ENCODE data around the gene ATXN2. TPM values are rescaled to one million over a fixed set of nuclear protein-coding genes. Genes with fewer than 3 reads are reported as not detected.
"Not testable (repeated sequence)": the region's sequence is repeated elsewhere in the genome, so short reads cannot be mapped to it uniquely, and the experiment has no call there.

The ATXN2 gene
- polyA plus RNA-seq, 4 donors: 67.8 to 92.8 (median 83.5) TPM

DNA sequence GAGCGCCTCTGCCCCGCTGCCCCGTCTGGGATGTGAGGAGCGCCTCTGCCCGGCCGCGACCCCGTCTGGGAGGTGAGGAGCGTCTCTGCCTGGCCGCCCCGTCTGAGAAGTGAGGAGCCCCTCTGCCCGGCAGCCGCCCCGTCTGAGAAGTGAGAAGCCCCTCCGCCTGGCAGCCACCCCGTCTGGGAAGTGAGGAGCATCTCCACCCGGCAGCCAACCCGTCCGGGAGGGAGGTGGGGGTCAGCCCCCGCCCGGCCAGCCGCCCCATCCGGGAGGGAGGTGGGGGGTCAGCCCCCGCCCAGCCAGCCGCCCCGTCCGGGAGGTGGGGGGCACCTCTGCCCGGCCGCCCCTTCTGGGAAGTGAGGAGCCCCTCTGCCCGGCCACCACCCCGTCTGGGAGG, 91.9 kb downstream of the ATXN2 start:
- DNase-seq (ENCODE audit: low read depth in 4 of 4, low spot score in 3 of 4): not testable (repeated sequence)

GRCh38 chr12:111506260-111506659, 92.9 kb downstream of the ATXN2 start:
- DNase-seq (ENCODE audit: low read depth in 4 of 4, low spot score in 3 of 4): no peak

DNA sequence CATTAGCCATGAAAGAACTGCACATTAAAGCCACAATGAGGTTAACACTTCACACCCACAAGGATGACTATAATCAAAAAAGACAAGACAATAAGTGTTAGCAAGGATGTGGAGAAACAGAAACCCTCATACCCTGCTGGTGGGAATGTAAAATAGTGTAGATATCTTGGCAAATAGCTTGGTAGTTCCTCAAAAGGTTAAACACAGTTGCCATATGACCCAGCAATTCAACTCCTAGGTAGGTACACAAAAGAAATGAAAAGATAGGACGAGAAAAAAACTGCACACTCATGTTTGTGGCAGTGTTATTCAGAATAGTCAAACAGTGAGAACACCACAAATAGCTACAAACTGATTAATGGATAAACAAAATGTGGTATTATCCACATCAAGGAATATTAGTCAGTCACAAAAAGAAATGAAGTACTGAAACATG, 93.5 kb downstream of the ATXN2 start:
- no peak for DNase-seq (ENCODE audit: low read depth in 4 of 4, low spot score in 3 of 4)

GRCh38 chr12:111503116-111503515, 96.0 kb downstream of the ATXN2 start:
- peak in 1 of 4 donors; percentile 1 for DNase-seq (ENCODE audit: low read depth in 4 of 4, low spot score in 3 of 4)

DNA sequence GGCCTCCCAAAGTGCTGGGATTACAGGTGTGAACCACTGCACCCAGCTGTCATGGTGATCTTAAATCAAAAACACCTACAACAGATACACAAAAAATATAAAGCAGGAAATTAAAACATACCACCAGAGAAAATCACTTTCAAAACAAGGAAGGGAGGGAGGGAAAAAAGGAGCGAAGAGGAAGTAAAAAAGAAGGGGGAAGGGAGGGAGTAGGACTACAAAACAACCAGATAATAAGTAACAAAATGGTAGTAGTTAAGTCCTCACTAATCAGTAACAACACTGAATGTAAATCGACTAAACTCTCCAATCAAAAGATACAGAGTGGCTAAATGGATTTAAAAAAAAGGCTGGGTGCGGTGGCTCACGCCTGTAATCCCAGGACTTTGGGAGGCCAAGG, 104.4 kb downstream of the ATXN2 start:
- no peak for DNase-seq (ENCODE audit: low read depth in 4 of 4, low spot score in 3 of 4)

DNA sequence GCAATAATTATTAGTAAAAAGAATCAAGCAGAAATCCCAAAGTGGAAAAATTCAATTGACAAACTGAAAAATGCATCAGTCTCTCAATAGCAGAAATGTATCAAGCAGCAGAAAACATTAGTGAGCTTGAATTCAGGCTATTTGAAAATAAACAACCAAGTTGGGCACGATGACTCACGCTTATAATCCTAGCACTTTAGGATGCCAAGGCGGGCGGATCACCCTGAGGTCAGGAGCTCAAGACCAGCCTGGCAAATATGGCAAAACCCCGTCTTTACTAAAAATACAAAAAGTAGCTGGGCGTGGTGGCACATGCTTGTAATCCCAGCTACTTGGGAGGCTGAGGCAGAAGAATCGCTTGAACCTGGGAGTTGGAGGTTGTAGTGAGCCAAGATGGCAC, 106.1 kb downstream of the ATXN2 start:
- not testable (repeated sequence) for DNase-seq (ENCODE audit: low read depth in 4 of 4, low spot score in 3 of 4)

DNA sequence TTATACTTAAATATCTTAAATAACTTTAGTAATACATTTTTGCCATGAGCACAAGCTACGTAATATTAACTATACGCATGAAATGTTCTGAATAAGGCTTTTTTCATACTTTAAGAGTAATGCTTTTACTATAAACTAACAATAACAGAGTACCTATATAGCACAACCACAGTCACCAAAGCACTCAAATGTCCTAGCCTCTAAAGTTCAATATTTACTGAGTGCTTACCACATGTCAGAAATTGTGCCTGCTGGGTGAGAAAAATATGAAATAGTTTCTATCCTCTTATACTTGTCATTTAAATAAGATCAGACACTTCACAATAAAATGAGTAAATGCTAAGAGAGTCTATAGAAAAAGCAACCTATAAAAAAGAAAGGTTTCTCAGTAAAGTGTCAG, 110.3 kb downstream of the ATXN2 start:
- no peak for DNase-seq (ENCODE audit: low read depth in 4 of 4, low spot score in 3 of 4)

DNA sequence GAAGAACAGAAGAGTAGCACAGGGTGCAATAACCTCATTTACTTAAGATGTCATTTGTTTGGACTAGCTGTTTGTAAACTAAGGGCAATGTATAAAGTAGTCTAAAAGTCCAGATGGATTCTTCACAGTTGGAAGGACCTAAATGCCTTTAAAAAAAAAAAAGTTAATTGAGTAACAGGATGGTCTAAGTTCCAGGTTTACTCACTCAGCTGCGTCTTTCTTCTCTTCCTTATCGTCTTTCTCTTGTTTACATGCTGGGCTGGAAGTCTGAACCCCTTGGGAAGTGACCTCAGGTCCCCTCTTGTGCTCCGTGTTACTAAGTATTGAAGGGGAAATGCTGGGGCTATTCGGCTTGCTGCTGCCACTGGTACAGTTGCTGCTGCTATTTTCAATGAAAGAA, 110.8 kb downstream of the ATXN2 start:
- DNase-seq (ENCODE audit: low read depth in 4 of 4, low spot score in 3 of 4): no peak

GRCh38 chr12:111482462-111482861, 116.7 kb downstream of the ATXN2 start:
- no peak for DNase-seq (ENCODE audit: low read depth in 4 of 4, low spot score in 3 of 4)

- DNase-seq (ENCODE audit: low read depth in 4 of 4, low spot score in 3 of 4): no peak
Observed at GRCh38 chr12:111471236-111471635, 127.9 kb downstream of the ATXN2 start.

DNA sequence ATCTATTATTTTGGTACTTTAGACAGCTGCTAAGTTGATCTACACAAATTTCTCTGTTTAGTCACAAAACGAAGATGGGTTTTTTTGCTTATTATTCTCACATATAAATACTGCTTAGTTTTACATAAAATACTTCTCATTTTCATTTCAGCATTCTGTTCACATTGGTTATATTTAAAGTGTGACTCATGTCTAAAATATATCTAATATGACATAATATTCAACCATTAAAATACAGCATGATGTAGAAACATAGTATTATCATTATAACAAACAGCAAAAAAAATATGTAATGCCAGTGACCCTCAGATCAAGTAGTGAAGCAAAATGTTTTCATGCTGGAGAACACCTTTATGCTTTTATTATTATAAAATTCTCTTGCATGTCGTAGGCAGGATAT, 129.7 kb downstream of the ATXN2 start:
- no peak for DNase-seq (ENCODE audit: low read depth in 4 of 4, low spot score in 3 of 4)

- DNase-seq (ENCODE audit: low read depth in 4 of 4, low spot score in 3 of 4): no peak
Observed at GRCh38 chr12:111467857-111468241, 131.3 kb downstream of the ATXN2 start.

DNA sequence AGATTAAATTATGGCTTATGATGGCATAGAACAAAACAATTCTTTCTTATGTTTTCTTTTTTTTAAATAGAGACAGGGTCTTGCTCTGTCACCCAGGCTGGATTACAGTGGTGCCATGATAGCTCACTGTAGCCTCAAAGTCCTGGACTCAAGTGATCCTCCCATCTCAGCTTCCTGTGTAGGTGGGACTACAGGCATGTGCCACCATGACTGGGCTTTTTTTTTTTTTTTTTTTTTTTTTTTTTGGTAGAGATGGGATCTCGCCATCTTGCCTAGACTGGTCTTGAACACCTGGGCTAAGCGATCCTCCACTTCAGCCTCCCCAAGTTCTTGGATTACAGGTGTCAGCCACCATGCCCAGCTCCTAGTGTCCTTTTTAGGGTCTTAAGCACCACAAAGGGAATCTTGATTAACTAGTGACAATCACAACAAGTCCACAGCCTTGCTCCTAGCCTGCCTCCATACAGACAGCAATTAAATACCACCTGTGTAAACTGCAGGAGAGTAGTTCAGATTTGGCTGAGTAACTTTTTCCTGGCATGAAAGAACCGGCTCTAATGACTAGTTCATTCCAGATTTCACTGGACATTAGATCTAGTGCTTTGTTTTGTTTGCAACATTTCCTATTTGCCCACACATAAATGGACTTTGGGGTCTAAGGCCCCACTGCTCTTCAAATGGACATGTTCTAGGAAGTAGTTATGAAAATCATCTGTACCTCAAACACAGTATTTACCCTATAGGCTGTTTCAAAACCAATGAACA, 131.8 kb downstream of the ATXN2 start:
- DNase-seq (ENCODE audit: low read depth in 4 of 4, low spot score in 3 of 4): no peak

- no peak for DNase-seq (ENCODE audit: low read depth in 4 of 4, low spot score in 3 of 4)
Observed at GRCh38 chr12:111462210-111462769, 136.8 kb downstream of the ATXN2 start.

DNA sequence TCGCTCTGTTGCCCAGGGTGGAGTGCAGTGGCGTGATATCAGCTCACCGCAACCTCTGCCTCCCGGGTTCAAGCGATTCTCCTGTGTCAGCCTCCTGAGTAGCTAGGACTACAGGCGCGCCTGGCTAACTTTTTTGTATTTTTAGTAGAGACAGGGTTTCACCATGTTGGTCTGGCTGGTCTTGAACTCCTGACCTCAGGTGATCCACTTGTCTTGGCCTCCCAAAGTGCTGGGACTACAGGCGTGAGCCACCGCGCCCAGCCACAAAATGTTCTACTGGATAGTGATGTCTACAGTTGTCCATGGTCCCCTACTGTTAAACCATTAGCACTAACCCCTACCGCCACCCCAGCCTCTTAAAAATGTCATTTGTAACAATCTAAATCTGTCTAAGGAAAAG, 139.0 kb downstream of the ATXN2 start:
- DNase-seq (ENCODE audit: low read depth in 4 of 4, low spot score in 3 of 4): not testable (repeated sequence)

DNA sequence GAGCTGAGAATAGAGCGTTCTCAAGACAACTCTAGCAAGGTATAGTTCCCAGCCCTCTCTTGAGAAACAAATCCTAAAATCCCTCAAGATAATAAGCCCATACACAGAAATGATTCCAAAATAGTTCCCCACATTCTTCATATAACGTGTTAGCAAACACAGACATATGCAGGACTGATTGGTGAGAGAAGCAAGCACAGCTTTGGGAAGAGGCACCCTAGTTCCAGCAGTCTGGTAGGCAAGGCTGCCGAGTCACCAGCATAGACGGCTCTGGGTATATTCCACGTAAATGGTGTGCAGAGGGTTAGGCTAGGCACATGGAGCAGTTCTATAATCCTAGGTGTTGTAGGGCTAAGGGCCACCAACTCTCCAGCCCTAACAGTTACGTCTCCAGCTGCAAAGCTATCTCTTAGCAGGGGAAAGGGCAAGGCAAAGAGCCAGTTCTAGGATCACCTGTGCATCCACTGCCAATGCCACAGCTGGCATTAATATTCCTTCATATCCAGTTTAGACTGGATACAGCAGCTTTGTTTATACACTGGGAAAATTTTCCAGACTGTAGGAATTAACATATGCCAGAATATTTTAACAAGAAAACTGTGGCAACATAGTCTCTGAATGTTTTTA, 140.5 kb downstream of the ATXN2 start:
- no peak for DNase-seq (ENCODE audit: low read depth in 4 of 4, low spot score in 3 of 4)

- DNase-seq (ENCODE audit: low read depth in 4 of 4, low spot score in 3 of 4): no peak
Observed at GRCh38 chr12:111457577-111457976, 141.5 kb downstream of the ATXN2 start.

GRCh38 chr12:111457071-111457470, 142.0 kb downstream of the ATXN2 start:
- DNase-seq (ENCODE audit: low read depth in 4 of 4, low spot score in 3 of 4): no peak

DNA sequence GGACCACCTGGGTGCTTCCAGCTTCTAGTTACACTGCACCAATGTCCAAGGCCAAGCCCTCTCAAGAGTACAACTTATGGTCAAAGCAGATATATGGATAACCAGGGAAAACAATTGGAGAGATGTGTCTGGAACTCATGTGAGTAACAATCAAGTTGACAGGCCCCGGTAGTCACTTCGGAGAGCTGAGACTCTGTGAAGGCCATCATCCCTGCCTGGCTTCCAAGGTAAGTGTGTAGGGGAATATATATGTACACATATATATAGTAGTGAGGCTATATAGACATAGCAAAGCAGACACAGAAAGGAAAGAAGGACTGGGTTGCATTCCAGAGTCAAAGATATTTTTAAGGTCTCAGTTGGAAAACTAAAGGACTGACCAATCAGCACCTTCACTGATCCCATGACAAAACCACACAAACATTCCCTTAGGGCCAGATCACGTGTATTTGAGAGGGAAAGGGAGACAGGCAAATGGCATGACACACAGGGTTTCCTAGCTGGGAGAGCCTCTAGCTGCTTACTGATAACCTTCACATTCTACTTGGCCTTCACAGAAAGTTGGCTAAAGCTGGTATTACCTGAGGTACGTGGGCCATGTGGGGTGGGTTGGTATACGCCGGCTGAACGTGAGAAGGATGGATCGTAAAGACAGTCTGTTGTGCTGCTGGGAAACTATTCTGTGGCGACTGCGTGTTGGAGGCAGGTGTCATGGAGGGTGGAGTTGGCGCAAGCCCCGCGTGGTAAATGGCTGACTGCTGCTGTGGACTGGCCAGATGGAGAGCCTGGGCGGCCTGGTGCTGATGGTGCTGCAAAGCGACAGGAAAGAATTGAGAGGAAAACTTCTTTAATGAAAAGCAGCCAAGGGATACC, 143.4 kb downstream of the ATXN2 start:
- DNase-seq (ENCODE audit: low read depth in 4 of 4, low spot score in 3 of 4): no peak

- DNase-seq (ENCODE audit: low read depth in 4 of 4, low spot score in 3 of 4): no peak
Observed at GRCh38 chr12:111454716-111455447, 144.2 kb downstream of the ATXN2 start.

Measured in left renal pelvis (tissue), 4 donors.